ENCODE measurements around the gene CKM.

Gene CKM

DNA sequence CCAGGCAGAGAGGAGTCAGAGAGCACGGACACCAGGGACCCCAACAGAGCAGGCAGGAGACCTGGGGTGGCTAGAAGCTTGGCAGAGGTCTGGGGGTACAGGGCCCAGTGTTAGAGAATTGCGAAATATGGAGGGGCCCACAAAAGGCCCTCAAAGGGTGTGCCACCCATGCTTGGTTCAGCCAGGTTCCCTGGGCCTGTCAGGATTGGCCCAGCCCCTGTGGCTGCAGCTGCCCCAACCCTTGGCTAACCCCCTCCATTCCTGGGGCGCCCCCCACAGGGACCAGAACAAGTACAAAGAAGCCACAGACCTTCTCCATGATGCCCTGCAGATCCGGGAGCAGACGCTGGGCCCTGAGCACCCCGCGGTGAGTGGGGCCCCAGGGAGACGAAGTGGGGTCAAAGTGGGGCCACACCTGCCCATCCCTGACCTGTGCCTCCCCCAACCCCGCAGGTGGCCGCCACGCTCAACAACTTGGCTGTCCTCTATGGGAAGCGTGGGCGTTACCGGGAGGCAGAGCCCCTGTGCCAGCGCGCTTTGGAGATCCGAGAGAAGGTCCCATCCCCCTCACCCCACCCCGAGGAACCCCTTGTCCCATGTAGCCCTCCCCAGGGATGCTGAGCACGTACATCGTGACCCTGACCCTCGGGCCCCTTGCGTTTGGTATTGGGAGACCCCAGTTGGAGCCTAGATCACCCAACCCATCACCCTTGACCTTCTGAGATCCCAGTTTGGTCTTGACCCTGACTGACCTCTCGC lies 25.9 kb upstream of the CKM start:
- Histone ChIP-seq H3K4me1 (ENCODE audit: control insufficient read depth in 1 of 2, insufficient read depth in 2 of 2, low read length in 2 of 2) (no peaks in the 10 kb centered on the region), H3K4me3 (ENCODE audit: low read depth in 1 of 2, low read length in 2 of 2) (no peak overlapping the region), H3K27me3 (ENCODE audit: low read depth, low read length) (no peaks in the 10 kb centered on the region), H3K36me3 (ENCODE audit: control insufficient read depth in 1 of 2, insufficient read depth in 2 of 2, low read length in 2 of 2) (peaks cover 5 to 26% of the 10 kb centered on the region in 2 donors), H3K27ac (ENCODE audit: low read length) (no peak overlapping the region), H3K9me3 (ENCODE audit: control insufficient read depth in 1 of 2, low read length in 2 of 2) (no peaks in the 10 kb centered on the region)

DNA sequence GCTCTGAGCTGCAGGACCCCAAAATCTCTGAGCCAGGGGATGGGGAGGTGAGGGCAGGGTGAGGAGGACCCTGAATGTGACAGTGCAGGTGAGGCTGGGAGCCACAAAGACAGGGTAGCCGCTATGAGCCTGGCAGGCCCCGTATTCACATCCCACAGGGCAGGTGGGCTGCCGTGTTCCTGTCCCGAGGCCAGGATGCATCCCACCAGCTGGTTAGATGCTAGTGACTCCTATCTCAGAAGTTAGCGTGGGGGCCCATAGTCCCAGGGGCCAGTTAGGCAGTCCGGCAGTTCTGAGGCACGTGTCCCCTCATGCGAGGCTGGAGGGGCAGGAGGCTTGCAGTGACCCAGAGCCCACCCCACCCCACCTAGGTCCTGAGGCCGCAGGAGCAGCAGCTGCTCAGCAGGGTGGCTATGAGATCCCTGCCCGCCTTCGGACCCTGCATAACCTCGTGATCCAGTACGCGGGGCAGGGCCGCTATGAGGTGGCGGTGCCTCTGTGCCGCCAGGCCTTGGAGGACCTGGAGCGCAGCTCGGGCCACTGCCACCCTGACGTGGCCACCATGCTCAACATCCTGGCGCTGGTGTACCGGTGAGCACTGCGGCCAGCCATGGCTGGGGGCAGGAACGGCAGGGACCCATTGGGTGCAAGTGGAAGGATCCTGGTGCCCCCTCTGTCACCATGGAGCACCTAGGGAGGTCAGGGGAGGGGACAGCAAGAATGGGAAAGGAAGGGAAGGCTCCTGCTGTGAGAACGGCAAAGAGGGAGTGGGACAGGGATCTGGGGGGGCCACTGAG lies 25.1 kb upstream of the CKM start:
- H3K27ac ChIP-seq (ENCODE audit: low read length), result no peak overlapping the region

DNA sequence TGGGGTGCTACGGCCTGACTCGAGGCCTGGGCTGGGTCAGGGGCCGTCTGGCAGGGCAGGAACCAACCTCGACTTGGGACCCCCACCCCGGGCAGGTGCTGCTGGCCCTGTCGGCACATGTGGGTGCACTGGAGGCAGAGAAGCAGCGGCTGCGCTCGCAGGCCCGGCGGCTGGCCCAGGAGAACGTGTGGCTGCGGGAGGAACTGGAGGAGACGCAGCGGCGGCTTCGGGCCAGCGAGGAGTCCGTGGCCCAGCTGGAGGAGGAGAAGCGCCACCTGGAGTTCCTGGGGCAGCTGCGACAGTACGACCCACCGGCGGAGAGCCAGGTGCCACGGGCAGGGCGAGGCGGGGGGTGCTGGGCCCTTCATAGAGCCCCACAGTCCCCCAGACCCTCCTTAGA lies 23.8 kb upstream of the CKM start:
- Histone ChIP-seq H3K36me3 (ENCODE audit: control insufficient read depth in 1 of 2, insufficient read depth in 2 of 2, low read length in 2 of 2) (peaks cover 0 to 5% of the 10 kb centered on the region in 2 donors), H3K9me3 (ENCODE audit: control insufficient read depth in 1 of 2, low read length in 2 of 2) (no peaks in the 10 kb centered on the region), H3K4me1 (ENCODE audit: control insufficient read depth in 1 of 2, insufficient read depth in 2 of 2, low read length in 2 of 2) (no peaks in the 10 kb centered on the region), H3K27me3 (ENCODE audit: low read depth, low read length) (peaks cover 2% of the 10 kb centered on the region), H3K27ac (ENCODE audit: low read length) (no peak overlapping the region), H3K4me3 (ENCODE audit: low read depth in 1 of 2, low read length in 2 of 2) (no peak overlapping the region)

More for the DNA sequence above, 25.1 kb upstream of the CKM start:
- no peaks in the 10 kb centered on the region for H3K9me3 ChIP-seq (ENCODE audit: control insufficient read depth in 1 of 2, low read length in 2 of 2)
- H3K4me1 ChIP-seq (ENCODE audit: control insufficient read depth in 1 of 2, insufficient read depth in 2 of 2, low read length in 2 of 2), result no peaks in the 10 kb centered on the region
- H3K4me3 ChIP-seq (ENCODE audit: low read depth in 1 of 2, low read length in 2 of 2), result no peak overlapping the region
- H3K36me3 ChIP-seq (ENCODE audit: control insufficient read depth in 1 of 2, insufficient read depth in 2 of 2, low read length in 2 of 2), result peaks cover 0 to 18% of the 10 kb centered on the region in 2 donors
- H3K27me3 ChIP-seq (ENCODE audit: low read depth, low read length), result no peaks in the 10 kb centered on the region

DNA sequence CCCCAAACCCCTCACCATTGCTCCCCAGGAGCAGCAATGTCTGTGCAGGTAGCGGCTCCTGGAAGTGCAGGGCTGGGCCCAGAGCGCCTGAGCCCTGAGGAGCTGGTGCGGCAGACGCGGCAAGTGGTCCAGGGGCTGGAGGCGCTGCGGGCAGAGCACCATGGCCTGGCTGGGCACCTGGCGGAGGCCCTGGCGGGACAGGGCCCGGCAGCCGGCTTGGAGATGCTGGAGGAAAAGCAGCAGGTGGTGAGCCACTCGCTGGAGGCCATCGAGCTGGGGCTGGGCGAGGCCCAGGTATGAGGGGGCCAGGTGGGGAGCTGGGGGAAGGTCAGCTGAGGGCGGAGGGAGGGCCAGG lies 22.8 kb upstream of the CKM start:
- peaks cover 11% of the 10 kb centered on the region for H3K27me3 ChIP-seq (ENCODE audit: low read depth, low read length)
- no peak overlapping the region for H3K4me3 ChIP-seq (ENCODE audit: low read depth in 1 of 2, low read length in 2 of 2)
- no peaks in the 10 kb centered on the region for H3K36me3 ChIP-seq (ENCODE audit: control insufficient read depth in 1 of 2, insufficient read depth in 2 of 2, low read length in 2 of 2)
- H3K4me1 ChIP-seq (ENCODE audit: control insufficient read depth in 1 of 2, insufficient read depth in 2 of 2, low read length in 2 of 2), result peaks cover 0 to 6% of the 10 kb centered on the region in 2 donors
- H3K9me3 ChIP-seq (ENCODE audit: control insufficient read depth in 1 of 2, low read length in 2 of 2), result no peaks in the 10 kb centered on the region
- no peak overlapping the region for H3K27ac ChIP-seq (ENCODE audit: low read length)

DNA sequence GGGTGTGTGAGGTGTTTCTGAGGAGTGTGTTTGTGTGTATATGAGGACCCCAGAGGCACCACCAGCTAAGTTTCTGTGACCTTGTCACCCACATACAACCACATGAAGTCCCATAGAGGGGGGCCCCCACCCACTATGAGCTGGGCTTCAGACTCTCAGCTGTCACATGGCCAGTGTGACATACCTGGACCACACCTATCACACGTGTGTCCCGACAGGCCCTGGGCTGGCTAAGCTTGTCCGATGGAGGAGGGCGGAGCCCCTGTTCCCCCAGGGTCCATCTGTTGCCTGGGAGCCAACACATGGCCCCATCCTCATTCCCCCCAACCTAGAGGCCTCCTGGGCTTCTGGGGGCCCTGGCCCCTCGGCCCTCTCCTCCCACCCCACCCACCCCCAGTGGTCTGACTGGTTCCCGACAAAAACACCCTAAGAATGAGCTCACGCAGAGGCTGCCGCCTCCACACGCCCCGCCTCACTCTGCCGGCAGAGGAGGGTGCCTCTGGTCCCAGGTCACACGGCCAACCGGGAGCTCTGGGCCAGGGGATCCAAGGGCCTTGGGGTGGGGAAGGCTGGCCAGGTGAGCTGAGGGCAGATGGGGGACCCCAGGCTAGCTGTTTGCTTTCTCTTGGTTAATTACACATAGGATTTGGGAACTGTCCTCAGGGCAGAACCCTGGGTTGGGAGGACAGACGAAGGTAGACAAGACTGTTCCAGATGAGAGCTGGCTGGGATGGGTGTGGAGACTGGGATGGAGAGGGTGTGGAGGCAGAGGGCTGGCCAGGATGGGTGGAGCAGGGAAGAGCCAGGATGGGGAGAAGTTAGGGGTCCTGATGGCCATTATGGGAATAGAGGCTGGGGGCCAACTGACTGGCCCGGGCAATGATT lies 22.2 kb upstream of the CKM start:
- Histone ChIP-seq H3K27ac (ENCODE audit: low read length) (no peak overlapping the region), H3K36me3 (ENCODE audit: control insufficient read depth in 1 of 2, insufficient read depth in 2 of 2, low read length in 2 of 2) (no peaks in the 10 kb centered on the region), H3K4me3 (ENCODE audit: low read depth in 1 of 2, low read length in 2 of 2) (no peak overlapping the region), H3K27me3 (ENCODE audit: low read depth, low read length) (peaks cover 16% of the 10 kb centered on the region), H3K9me3 (ENCODE audit: control insufficient read depth in 1 of 2, low read length in 2 of 2) (no peaks in the 10 kb centered on the region), H3K4me1 (ENCODE audit: control insufficient read depth in 1 of 2, insufficient read depth in 2 of 2, low read length in 2 of 2) (peaks cover 0 to 9% of the 10 kb centered on the region in 2 donors)

DNA sequence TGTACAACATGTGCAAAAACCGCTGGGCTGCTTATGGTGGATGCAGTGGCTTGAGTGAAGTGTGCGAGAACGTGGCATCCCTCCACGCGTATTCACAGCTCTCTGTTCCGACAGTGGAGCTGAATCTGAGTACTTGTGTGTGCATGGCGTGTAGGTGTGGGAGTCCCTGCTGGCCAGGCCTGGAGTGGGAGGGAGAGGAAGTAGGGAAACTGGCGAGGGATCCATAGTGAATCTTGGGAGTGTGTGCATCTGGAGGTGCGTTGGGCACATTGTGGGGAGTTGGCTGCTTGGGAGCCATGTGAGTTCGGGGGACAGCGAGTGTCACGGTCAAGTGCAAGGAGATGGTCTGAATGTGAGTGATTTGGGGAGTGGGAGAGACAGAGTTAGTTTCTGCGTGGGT lies 20.2 kb upstream of the CKM start:
- Histone ChIP-seq H3K4me3 (ENCODE audit: low read depth in 1 of 2, low read length in 2 of 2) (no peak overlapping the region), H3K36me3 (ENCODE audit: control insufficient read depth in 1 of 2, insufficient read depth in 2 of 2, low read length in 2 of 2) (no peaks in the 10 kb centered on the region), H3K27me3 (ENCODE audit: low read depth, low read length) (peaks cover 16% of the 10 kb centered on the region), H3K9me3 (ENCODE audit: control insufficient read depth in 1 of 2, low read length in 2 of 2) (no peaks in the 10 kb centered on the region), H3K4me1 (ENCODE audit: control insufficient read depth in 1 of 2, insufficient read depth in 2 of 2, low read length in 2 of 2) (peaks cover 2 to 9% of the 10 kb centered on the region in 2 donors), H3K27ac (ENCODE audit: low read length) (no peak overlapping the region)

DNA sequence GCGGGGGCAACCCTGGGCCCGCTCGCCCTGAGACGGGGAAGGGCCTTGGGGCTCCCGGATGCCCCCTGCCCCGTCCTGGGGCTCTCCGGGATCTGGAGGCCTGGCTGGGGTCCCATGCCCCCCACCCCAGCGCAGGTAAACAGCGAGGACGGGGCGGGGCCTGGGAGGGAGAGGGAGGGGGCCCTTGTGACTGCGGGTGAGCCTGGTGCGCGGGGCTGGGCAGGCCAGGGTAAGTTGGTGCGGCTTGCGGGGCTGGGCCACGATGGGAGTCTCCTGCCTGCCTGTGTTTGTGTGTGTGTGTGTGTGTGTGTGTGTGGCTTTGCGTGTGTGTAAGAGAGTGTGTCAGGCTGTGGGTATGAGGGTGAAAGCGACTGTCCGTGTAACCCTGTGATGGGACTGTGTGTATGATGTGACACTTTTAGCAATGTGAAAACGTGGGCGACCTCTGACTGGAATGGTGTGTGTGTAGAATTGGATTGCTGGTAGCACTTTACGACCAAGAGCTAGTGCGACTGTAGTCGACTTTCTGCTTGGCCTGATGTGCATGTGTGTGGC lies 18.3 kb upstream of the CKM start:
- Histone ChIP-seq H3K4me1 (ENCODE audit: control insufficient read depth in 1 of 2, insufficient read depth in 2 of 2, low read length in 2 of 2) (peaks cover 2 to 9% of the 10 kb centered on the region in 2 donors), H3K4me3 (ENCODE audit: low read depth in 1 of 2, low read length in 2 of 2) (no peak overlapping the region), H3K36me3 (ENCODE audit: control insufficient read depth in 1 of 2, insufficient read depth in 2 of 2, low read length in 2 of 2) (no peaks in the 10 kb centered on the region), H3K27ac (ENCODE audit: low read length) (no peak overlapping the region), H3K27me3 (ENCODE audit: low read depth, low read length) (peaks cover 16% of the 10 kb centered on the region), H3K9me3 (ENCODE audit: control insufficient read depth in 1 of 2, low read length in 2 of 2) (no peaks in the 10 kb centered on the region)

DNA sequence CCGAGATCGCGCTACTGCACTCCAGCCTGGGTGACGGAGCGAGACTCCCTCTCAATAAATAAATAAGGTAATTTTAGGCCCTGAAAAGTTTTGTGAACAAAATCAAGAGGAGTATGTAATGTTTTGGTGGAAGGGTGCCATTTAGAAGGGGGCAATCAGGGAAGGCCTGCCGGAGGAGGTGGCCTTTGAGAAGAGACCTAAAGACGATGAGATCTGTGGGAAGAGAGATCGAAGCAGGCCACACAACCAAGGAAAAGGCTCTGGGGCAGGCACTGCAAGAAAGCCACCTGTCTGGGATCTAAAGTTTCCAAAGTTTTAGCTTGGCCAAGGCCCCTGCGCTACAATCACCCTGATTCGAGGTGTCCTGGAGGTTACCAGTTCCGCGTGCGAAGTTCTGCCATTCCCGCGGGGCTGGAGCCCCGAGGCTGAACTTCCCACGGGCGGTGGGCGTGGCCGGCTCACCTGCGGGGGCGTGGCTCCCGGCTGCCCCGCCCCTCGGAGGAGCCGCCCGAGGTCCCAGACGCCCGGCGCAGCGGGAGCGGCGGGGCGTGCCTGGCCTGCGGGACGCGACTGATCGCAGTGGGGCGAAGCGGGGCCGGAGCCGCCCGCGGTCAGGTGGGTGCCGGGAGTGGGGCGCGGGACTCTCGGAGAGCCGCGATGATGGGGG lies 17.7 kb upstream of the CKM start, which contains the start of gene KLC3:
Gene KLC3 (plus strand): TSS at position 519 of the 667 bp plus-strand sequence. CDS start 4,792 bp downstream, outside the sequence.
- Histone ChIP-seq H3K27me3 (ENCODE audit: low read depth, low read length) (peaks cover 16% of the 10 kb centered on the region), H3K4me3 (ENCODE audit: low read depth in 1 of 2, low read length in 2 of 2) (no peak within 1 kb of the TSS), H3K4me1 (ENCODE audit: control insufficient read depth in 1 of 2, insufficient read depth in 2 of 2, low read length in 2 of 2) (peaks cover 2 to 9% of the 10 kb centered on the region in 2 donors), H3K36me3 (ENCODE audit: control insufficient read depth in 1 of 2, insufficient read depth in 2 of 2, low read length in 2 of 2) (no peaks in the 10 kb centered on the region), H3K27ac (ENCODE audit: low read length) (no peak within 1 kb of the TSS), H3K9me3 (ENCODE audit: control insufficient read depth in 1 of 2, low read length in 2 of 2) (no peaks in the 10 kb centered on the region)

DNA sequence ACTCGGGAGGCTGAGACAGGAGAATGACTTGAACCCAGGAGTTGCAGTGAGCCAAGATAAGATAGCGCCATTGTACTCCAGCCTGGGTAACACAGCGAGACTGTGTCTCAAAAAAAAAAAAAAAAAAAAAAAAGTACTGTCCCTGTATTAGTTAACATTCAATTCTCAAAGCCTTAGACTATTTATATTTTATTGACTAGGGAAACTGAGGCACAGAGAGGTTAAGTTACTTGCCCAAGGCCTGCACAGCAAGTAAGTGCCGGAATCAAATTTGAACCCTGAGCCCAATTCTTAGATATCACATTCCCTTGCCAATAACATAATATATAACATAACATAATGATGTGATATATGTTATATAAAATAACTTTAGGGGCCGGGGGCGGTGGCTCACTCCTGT lies 17.0 kb upstream of the CKM start:
- Histone ChIP-seq H3K4me3 (ENCODE audit: low read depth in 1 of 2, low read length in 2 of 2) (no peak overlapping the region), H3K36me3 (ENCODE audit: control insufficient read depth in 1 of 2, insufficient read depth in 2 of 2, low read length in 2 of 2) (no peaks in the 10 kb centered on the region), H3K27me3 (ENCODE audit: low read depth, low read length) (peaks cover 16% of the 10 kb centered on the region), H3K4me1 (ENCODE audit: control insufficient read depth in 1 of 2, insufficient read depth in 2 of 2, low read length in 2 of 2) (peaks cover 2 to 9% of the 10 kb centered on the region in 2 donors), H3K27ac (ENCODE audit: low read length) (no peak overlapping the region), H3K9me3 (ENCODE audit: control insufficient read depth in 1 of 2, low read length in 2 of 2) (no peaks in the 10 kb centered on the region)

DNA sequence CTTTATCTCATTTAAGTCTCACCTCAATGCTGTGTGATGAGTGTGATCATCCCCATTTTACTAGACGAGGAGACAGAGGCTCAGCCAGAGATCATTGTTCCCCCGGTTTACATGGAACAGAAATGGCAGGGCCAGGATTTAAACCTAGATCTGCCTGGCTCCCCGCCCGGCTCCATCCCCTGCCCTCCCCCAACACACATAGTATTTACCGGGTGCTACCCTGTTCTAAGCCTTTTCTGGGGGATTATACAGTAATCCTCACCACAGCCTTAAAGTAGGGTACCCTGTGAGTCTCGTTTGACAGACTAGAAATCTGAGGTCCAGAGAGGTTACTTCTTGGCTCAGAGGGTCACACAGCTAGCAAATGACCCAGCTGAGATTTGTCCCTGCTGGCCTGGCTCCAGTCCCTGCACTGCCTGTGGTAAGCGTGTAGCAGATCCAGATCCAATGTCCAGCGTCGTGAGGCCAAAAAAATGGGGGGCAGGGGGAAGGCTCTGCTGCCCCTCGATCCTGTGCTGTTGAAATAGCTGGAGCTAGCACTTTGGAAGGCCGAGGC lies 14.1 kb upstream of the CKM start:
- peaks cover 2 to 9% of the 10 kb centered on the region in 2 donors for H3K4me1 ChIP-seq (ENCODE audit: control insufficient read depth in 1 of 2, insufficient read depth in 2 of 2, low read length in 2 of 2)
- no peaks in the 10 kb centered on the region for H3K36me3 ChIP-seq (ENCODE audit: control insufficient read depth in 1 of 2, insufficient read depth in 2 of 2, low read length in 2 of 2)
- no peaks in the 10 kb centered on the region for H3K9me3 ChIP-seq (ENCODE audit: control insufficient read depth in 1 of 2, low read length in 2 of 2)
- no peak overlapping the region for H3K27ac ChIP-seq (ENCODE audit: low read length)
- peaks cover 16% of the 10 kb centered on the region for H3K27me3 ChIP-seq (ENCODE audit: low read depth, low read length)
- H3K4me3 ChIP-seq (ENCODE audit: low read depth in 1 of 2, low read length in 2 of 2), result no peak overlapping the region

Measured in muscle layer of duodenum (tissue), 2 donors.